Measurements from ENCODE around the gene ARF1. TPM values are rescaled to one million over a fixed set of nuclear protein-coding genes. Genes with fewer than 3 reads are reported as not detected.

ARF1 gene
- total and polyA plus RNA-seq, 2 of the 8 experiments (the other 6 are each of a cell fraction or from before 2014, with no cell fraction given): 265 to 471 TPM

GRCh38 chr1:228117335-228117734, 34.8 kb downstream of the ARF1 start:
- no peak overlapping the region for H3K27ac ChIP-seq (ENCODE audit: low read depth, low read length)
- H3K23me2 ChIP-seq (ENCODE audit: low read depth, low read length): no peaks in the 10 kb centered on the region
- no peak for FAIRE-seq
- H4K8ac ChIP-seq (ENCODE audit: extremely low read depth, insufficient read depth, low read length): no peak overlapping the region
- H3K4ac ChIP-seq (replicated peaks; ENCODE audit: insufficient read length, low read depth, low read length): no peak overlapping the region
- H3K79me2 ChIP-seq (ENCODE audit: control insufficient read depth in 1 of 2, insufficient read depth in 2 of 2, low read length in 2 of 2): no peaks in the 10 kb centered on the region
- ChIA-PET POLR2A (ENCODE audit: partially characterized antibody) (no interaction called here), CTCF (ENCODE audit: partially characterized antibody) (no interaction called here)
- H3K9me3 ChIP-seq (ENCODE audit: insufficient read depth in 2 of 2, low read depth in 1 of 2, low read length in 1 of 2): peaks cover 19 to 20% of the 10 kb centered on the region in 2 experiments
- H3K23ac ChIP-seq (ENCODE audit: insufficient read length): no peak overlapping the region
- H3K27me3 ChIP-seq (replicated peaks in 1 of 4; ENCODE audit: control insufficient read depth in 3 of 4, extremely low read depth in 1 of 4, insufficient read depth in 3 of 4, low read length in 3 of 4): no peaks in the 10 kb centered on the region; a peak in 1 of 7 replicates
- no peak overlapping the region for H4K91ac ChIP-seq (replicated peaks; ENCODE audit: insufficient read length, low read length)
- no peak overlapping the region for H2BK15ac ChIP-seq (ENCODE audit: low read length)
- H3K79me1 ChIP-seq (ENCODE audit: low read depth, low read length): no peaks in the 10 kb centered on the region
- no peak for DNase-seq (ENCODE audit: low read depth in 1 of 2, low spot score in 2 of 2)
- H2BK20ac ChIP-seq (ENCODE audit: low read length): no peak overlapping the region
- H2BK5ac ChIP-seq (ENCODE audit: low read depth, low read length): no peak overlapping the region
- H2AFZ ChIP-seq (ENCODE audit: low read length): no peak overlapping the region
- WGBS, 2 experiments (ENCODE audit: extremely low coverage in 1 of 2, insufficient coverage in 1 of 2, insufficient read length in 1 of 2, insufficient replicate concordance in 2 of 2, low coverage in 1 of 2, low lambda C conversion rate in 2 of 2, missing lambda C conversion rate in 1 of 2): 92% methylated on average over 4 of the region's 4 CpGs; no CpG with 5 or more reads in 1 of the 2 experiments
- H3K9ac ChIP-seq (replicated peaks in 1 of 4; ENCODE audit: extremely low read depth in 1 of 4, low read depth in 3 of 4, low read length in 3 of 4): no peak overlapping the region
- no peaks in the 10 kb centered on the region for H3K4me1 ChIP-seq (replicated peaks in 1 of 4; ENCODE audit: control insufficient read depth in 3 of 4, insufficient read depth in 4 of 4, low read length in 3 of 4)
- H3K4me2 ChIP-seq (ENCODE audit: insufficient read depth in 1 of 2, low read depth in 2 of 2, low read length in 2 of 2): no peak overlapping the region
- H2BK12ac ChIP-seq (ENCODE audit: low read depth, low read length): no peak overlapping the region
- no peak overlapping the region for H3K18ac ChIP-seq (ENCODE audit: extremely low read depth, low read length)
- H2BK120ac ChIP-seq (replicated peaks; ENCODE audit: low read depth, low read length): no peak overlapping the region
- no peaks in the 10 kb centered on the region for H3K36me3 ChIP-seq (ENCODE audit: control insufficient read depth in 2 of 4, insufficient read depth in 4 of 4, low read length in 3 of 4)
- H3K4me3 ChIP-seq (ENCODE audit: extremely low read depth in 1 of 4, insufficient read depth in 2 of 4, low read depth in 3 of 4, low read length in 4 of 4): no peak overlapping the region
- no peak overlapping the region for H4K5ac ChIP-seq (ENCODE audit: insufficient read length, low read depth, low read length)
- H3K14ac ChIP-seq (ENCODE audit: insufficient read length): no peak overlapping the region
- H3K56ac ChIP-seq (replicated peaks; ENCODE audit: insufficient read length, low read depth, low read length): no peak overlapping the region
- no peaks in the 10 kb centered on the region for H4K20me1 ChIP-seq (replicated peaks in 1 of 2; ENCODE audit: control insufficient read depth in 1 of 2, insufficient read depth in 2 of 2, low read length in 2 of 2)
- H2AK5ac ChIP-seq (ENCODE audit: low read depth, low read length): no peak overlapping the region
- no peak for TF ChIP-seq RXRA (IDR thresholded peaks at IDR 0.05; ENCODE audit: insufficient read depth, low read depth, low read length)
- no peak for TF ChIP-seq SIX5 (IDR thresholded peaks at IDR 0.05; ENCODE audit: low read depth, low read length)
- TF ChIP-seq TCF12 (IDR thresholded peaks at IDR 0.05; ENCODE audit: low read depth, low read length): no peak
- no peak for TF ChIP-seq CBX8 (IDR thresholded peaks at IDR 0.05; ENCODE audit: borderline replicate concordance, low read depth, low read length)
- TF ChIP-seq TBP (IDR thresholded peaks at IDR 0.05; ENCODE audit: low read depth, low read length): no peak
- no peak for TF ChIP-seq NANOG (IDR thresholded peaks at IDR 0.05; ENCODE audit: insufficient read depth, low read depth, low read length, poor library complexity, severe bottlenecking)
- no peak for TF ChIP-seq RFX5 (IDR thresholded peaks at IDR 0.05; ENCODE audit: borderline replicate concordance, low read depth, low read length)
- TF ChIP-seq RNF2 (IDR thresholded peaks at IDR 0.05; ENCODE audit: borderline replicate concordance, low read depth, low read length, missing control alignments, poor library complexity, severe bottlenecking): no peak
- TF ChIP-seq KDM1A (IDR thresholded peaks at IDR 0.05; ENCODE audit: borderline replicate concordance, low read length): no peak
- no peak for TF ChIP-seq SIRT6 (IDR thresholded peaks at IDR 0.05; ENCODE audit: low read length)
- no peak for TF ChIP-seq E2F6 (IDR thresholded peaks at IDR 0.05)
